Thoracic aorta (tissue), 2 donors: ENCODE data around the gene AFF1. TPM values are rescaled to one million over a fixed set of nuclear protein-coding genes. Genes with fewer than 3 reads are reported as not detected.
"Not testable (repeated sequence)": the region's sequence is repeated elsewhere in the genome, so short reads cannot be mapped to it uniquely, and the experiment has no call there.

Experiments
- ATAC-seq: fragments of 150-250 bp; one replicate; pipeline ENCODE4 v1.8.0; 2017; ENCODE audit warnings: low read depth; ENCODE audit not compliant: insufficient number of reproducible peaks, low FRiP score
- DNase-seq: peaks from one replicate; pipeline ENCODE4 v3.0.0-alpha.2; 2020; ENCODE audit warnings: low spot score
- H3K27ac ChIP-seq, 2 donors: fragments of 200-600 bp; sonication (generic); 1 replicate in 1 of 2; 2 replicates in 1 of 2; pipeline ENCODE4 v1.5.1; 2016; ENCODE audit warnings: mild to moderate bottlenecking in 2 of 2, moderate library complexity in 2 of 2
- H3K27me3 ChIP-seq: fragments of 200-600 bp; sonication (generic); replicated peaks from 2 replicates; pipeline ENCODE4 v1.6.0; 2016; ENCODE audit warnings: mild to moderate bottlenecking; ENCODE audit not compliant: insufficient read depth
- H3K36me3 ChIP-seq: fragments of 200-600 bp; sonication (generic); one replicate; pipeline ENCODE4 v1.5.1; 2016
- H3K4me1 ChIP-seq, 2 donors: fragments of 200-600 bp; sonication (generic); 1 replicate in 1 of 2; 2 replicates in 1 of 2; pipeline versions ENCODE4 v1.5.1 to v1.6.0; 2016; ENCODE audit warnings: low read depth in 2 of 2, mild to moderate bottlenecking in 1 of 2; ENCODE audit not compliant: control insufficient read depth in 1 of 2
- H3K4me3 ChIP-seq: fragments of 200-600 bp; sonication (generic); 2 replicates; pipeline ENCODE4 v1.5.1; 2016; ENCODE audit warnings: mild to moderate bottlenecking
- H3K9me3 ChIP-seq: fragments of 200-600 bp; sonication (generic); 2 replicates; pipeline ENCODE4 v1.5.1; 2016
- total RNA-seq, 2 donors: library from RNA; depleted of rRNA; stranded (reverse); fragments of >200 nt; gene quantifications; one replicate each; pipeline versions ENCODE4 v1.1.0 to v1.2.3, GENCODE V29; 2016
- TF ChIP-seq, protein P1 (sequence below): fragments of 200-600 bp; sonication (generic); IDR thresholded peaks from one replicate; pipeline ENCODE4 v1.5.1; 2019; ENCODE audit warnings: antibody characterized with exemption

AFF1 gene
- total RNA-seq, 2 donors from 2014 or later: 51.9 to 93.2 TPM

DNA sequence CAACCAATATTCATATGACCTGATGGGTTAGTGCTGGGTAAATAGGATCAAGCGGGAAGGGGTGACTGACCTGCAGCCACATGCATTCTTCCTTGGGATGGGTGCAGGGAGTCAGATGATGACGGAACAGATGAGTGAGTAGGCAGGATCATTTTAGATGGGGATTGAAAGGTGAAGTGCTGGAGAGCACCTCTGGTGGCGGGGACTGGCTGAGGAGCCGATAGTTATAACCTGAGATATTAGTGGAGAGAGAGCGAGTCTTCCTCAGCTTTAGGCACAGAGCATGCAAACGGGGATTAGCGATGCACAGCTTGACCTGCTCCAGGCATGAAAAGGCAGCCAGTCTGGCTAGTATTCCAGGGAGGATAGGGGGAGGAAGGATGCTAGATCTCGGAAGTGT is 99.1 kb downstream of the AFF1 start:
- Histone ChIP-seq H3K27ac (no peak overlapping the region), H3K9me3 (no peaks in the 10 kb centered on the region), H3K36me3 (no peaks in the 10 kb centered on the region), H3K4me3 (no peak overlapping the region), H3K4me1 (peaks cover 74 to 96% of the 10 kb centered on the region in 2 donors), H3K27me3 (no peaks in the 10 kb centered on the region)
- no peak for ATAC-seq
- TF ChIP-seq, protein P1, sequence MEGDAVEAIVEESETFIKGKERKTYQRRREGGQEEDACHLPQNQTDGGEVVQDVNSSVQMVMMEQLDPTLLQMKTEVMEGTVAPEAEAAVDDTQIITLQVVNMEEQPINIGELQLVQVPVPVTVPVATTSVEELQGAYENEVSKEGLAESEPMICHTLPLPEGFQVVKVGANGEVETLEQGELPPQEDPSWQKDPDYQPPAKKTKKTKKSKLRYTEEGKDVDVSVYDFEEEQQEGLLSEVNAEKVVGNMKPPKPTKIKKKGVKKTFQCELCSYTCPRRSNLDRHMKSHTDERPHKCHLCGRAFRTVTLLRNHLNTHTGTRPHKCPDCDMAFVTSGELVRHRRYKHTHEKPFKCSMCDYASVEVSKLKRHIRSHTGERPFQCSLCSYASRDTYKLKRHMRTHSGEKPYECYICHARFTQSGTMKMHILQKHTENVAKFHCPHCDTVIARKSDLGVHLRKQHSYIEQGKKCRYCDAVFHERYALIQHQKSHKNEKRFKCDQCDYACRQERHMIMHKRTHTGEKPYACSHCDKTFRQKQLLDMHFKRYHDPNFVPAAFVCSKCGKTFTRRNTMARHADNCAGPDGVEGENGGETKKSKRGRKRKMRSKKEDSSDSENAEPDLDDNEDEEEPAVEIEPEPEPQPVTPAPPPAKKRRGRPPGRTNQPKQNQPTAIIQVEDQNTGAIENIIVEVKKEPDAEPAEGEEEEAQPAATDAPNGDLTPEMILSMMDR: no peak
- no peak for DNase-seq

GRCh38 chr4:87034527-87034926 is 99.7 kb downstream of the AFF1 start:
- H3K9me3 ChIP-seq: no peaks in the 10 kb centered on the region
- no peak for DNase-seq
- TF ChIP-seq, protein P1: no peak
- no peak overlapping the region for H3K4me3 ChIP-seq
- ATAC-seq: no peak
- peaks cover 68 to 96% of the 10 kb centered on the region in 2 donors for H3K4me1 ChIP-seq
- H3K36me3 ChIP-seq: no peaks in the 10 kb centered on the region
- no peaks in the 10 kb centered on the region for H3K27me3 ChIP-seq
- H3K27ac ChIP-seq: no peak overlapping the region

- ATAC-seq (no peak), DNase-seq (no peak)
- Histone ChIP-seq H3K4me3 (no peak overlapping the region), H3K9me3 (no peaks in the 10 kb centered on the region), H3K4me1 (peaks cover 53 to 96% of the 10 kb centered on the region in 2 donors), H3K27me3 (no peaks in the 10 kb centered on the region), H3K27ac (peak overlapping the region in 1 of 2 donors; percentile 73), H3K36me3 (no peaks in the 10 kb centered on the region)
- TF ChIP-seq, protein P1: no peak
Measured at GRCh38 chr4:87035881-87036509, 101.2 kb downstream of the AFF1 start.

GRCh38 chr4:87036713-87037112 is 101.9 kb downstream of the AFF1 start:
- no peaks in the 10 kb centered on the region for H3K36me3 ChIP-seq
- ATAC-seq: no peak
- H3K27ac ChIP-seq: peak overlapping the region; percentile 57 to 73
- no peak for DNase-seq
- H3K9me3 ChIP-seq: no peaks in the 10 kb centered on the region
- H3K4me3 ChIP-seq: no peak overlapping the region
- H3K27me3 ChIP-seq: no peaks in the 10 kb centered on the region
- peaks cover 53 to 96% of the 10 kb centered on the region in 2 donors for H3K4me1 ChIP-seq
- TF ChIP-seq, protein P1: no peak

DNA sequence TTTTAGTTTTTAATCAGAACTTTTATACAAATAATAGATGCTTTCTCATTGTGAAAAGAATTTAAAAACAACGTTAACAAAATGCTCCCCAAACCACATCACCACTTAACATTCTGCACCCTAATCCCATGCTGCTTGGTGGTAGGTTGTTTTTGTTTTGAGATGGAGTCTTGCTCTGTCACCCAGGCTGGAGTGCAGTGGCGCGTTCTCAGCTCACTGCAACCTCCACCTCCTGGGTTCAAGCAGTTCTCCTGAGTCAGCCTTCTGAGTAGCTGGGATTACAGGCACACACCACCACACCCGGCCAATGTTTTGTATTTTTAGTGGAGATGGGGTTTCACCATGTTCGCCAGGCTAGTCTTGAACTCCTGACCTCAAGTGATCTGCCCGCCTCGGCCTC is 102.4 kb downstream of the AFF1 start:
- H3K4me1 ChIP-seq: peaks cover 50 to 95% of the 10 kb centered on the region in 2 donors

More for the DNA sequence above, 102.4 kb downstream of the AFF1 start:
- not testable (repeated sequence) for H3K36me3 ChIP-seq, DNase-seq, H3K4me3 ChIP-seq, H3K9me3 ChIP-seq, ATAC-seq, H3K27me3 ChIP-seq
- peak overlapping the region; percentile 57 to 73 for H3K27ac ChIP-seq
